NOMO-1 treated with DMSO at 0.1 percent for 48 hours (cell line): ENCODE results near the gene SGF29.
"Not testable (repeated sequence)": the region's sequence is repeated elsewhere in the genome, so short reads cannot be mapped to it uniquely, and the experiment has no call there.

Experiments
- DNase-seq: peaks from one replicate; lab custom pipeline; 2025; ENCODE audit not compliant: unreplicated experiment; lab: John Stamatoyannopoulos, UW

SGF29 gene

GRCh38 chr16:28553776-28554633 lies at the start of gene SGF29:
TSS of gene SGF29 (plus strand) at chr16:28553920. CDS start at chr16:28581070, 27,150 bp downstream.
- DNase-seq: peak; percentile 92

DNA sequence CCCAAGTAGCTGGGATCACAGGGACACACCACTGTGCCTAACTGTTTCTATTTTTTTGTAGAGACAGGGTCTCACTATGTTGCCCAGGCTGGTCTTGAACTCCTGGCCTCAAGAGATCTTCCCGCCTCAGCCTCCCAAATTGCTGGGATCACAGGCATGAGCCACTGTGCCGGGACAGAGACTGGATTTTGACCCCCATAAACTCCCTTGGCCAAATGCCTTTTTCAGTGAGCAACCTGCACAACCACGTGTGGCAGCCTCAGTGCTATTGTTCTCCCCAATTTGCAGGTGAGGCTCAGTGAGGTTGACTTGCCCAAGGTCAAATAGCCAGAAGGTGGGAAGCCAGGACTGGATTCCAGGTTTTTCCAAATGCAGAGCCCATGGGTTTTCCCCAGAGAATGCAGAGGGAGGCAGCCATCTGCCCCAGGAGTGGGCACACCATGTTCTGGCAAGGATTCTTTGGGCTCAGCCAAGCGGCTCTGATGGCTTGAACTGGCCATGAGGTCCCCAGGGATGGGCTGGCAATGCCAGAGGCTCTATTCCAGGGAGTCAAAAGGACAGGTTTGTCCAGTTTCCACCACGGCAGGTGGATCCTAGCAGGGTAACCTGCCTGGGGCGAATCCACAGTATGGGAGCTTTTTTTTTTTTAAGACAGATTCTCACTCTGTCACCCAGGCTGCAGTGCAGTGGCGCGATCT lies 48.9 kb upstream of the SGF29 start:
- DNase-seq: no peak

DNA sequence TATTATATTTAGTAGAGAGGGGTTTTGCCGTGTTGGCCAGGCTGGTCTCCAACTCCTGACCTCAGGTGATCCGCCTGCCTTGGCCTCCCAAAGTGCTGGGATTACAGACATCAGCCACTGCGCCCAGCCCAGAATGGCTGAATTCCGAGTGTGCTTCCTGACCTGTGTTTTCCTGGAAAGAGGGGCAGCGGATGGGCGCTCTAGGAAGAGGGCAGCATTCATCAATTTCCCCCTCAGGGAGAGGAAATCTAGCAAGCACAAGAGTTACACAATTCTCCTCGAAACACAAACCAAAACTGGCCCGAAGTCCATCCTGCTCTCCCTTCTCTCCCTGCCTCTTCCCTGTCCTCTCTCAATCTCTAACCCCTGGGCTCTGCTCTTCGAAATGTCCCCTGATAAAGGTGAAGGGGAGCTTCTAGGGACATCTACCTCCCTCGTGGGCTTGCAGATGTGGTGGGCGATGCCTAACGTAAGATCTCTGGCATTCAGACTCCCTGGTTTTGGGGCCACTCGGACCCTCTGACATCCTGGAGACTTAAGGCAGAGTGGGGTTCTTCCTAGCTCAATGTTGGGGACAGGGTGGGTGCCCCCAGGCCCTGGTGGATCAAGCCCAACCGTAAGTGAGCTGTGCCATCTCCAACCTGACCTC lies 48.1 kb upstream of the SGF29 start:
- no peak for DNase-seq

DNA sequence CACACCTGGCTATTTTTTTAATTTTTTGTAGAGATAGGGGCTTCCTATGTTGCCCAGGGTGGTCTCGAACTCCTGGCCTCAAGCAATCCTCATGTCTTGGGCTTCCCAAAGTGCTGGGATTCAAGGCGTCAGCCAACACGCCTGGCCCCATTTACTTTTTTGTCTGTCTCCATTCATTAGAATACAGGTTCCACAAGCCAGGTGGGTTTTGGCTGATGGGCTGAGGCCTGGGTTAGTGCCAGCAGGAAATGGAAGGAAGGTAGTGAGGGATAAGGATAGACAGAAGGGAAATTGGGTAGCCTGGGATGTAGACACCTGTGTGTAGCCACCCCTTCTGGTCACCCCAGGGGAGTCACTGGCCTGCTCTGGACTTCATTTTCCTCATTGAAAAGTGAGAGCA lies 42.7 kb upstream of the SGF29 start:
- DNase-seq: no peak

GRCh38 chr16:28511801-28512789 lies 41.6 kb upstream of the SGF29 start:
- no peak for DNase-seq

- DNase-seq: no peak
Measured at GRCh38 chr16:28513484-28514181, 40.1 kb upstream of the SGF29 start.

DNA sequence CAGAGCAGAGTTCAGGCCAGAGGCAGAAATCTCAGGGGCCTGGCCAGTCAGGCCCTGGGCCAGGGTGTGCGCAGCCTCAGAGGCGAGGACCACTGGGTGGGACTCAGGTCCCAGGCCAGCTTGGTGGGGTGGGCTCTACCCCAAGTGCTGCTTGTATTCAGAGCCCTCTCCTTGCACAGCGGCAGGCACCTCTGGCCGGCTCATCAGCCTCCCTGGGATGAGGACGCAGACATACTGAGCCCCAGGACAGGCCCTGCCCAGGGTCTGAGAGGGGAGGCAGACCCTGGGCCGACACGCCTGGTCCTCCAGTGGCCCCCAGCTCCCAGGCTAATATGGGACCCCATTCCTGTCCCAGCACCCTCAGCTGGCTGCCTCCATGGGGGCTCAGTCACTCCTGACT lies 39.5 kb upstream of the SGF29 start:
- DNase-seq: no peak

GRCh38 chr16:28520672-28521071 lies 33.0 kb upstream of the SGF29 start:
- DNase-seq: no peak

GRCh38 chr16:28521436-28521835 lies 32.3 kb upstream of the SGF29 start:
- no peak for DNase-seq

- DNase-seq: no peak
Measured at GRCh38 chr16:28522792-28523191, 30.9 kb upstream of the SGF29 start.

DNA sequence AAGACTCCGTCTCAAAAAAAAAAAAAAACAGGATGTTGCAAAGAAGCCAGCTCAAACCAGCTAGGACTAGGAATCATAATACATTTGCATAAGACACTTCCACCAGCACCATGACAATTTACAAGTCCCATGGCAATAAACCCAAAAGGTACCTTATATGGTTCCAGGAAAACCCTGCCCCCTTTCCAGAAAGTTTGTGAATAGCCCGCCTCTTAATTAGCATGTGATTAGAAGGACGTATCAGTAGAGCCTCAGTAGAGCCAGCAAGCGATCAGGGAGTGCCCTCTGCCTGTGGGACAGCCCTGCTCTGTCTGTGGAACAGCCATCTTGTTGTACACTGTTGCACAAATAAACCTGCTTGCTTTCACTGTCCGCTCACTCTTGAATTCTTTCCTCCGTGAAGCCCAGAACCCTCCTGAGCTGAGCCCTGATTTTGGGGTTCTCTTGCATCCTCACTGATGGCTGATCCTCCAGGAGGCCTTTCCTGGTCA lies 29.0 kb upstream of the SGF29 start:
- no peak for DNase-seq

GRCh38 chr16:28526201-28527099 lies 27.3 kb upstream of the SGF29 start:
- DNase-seq: no peak

- DNase-seq: not testable (repeated sequence)
Measured at GRCh38 chr16:28527100-28527785, 26.5 kb upstream of the SGF29 start.

DNA sequence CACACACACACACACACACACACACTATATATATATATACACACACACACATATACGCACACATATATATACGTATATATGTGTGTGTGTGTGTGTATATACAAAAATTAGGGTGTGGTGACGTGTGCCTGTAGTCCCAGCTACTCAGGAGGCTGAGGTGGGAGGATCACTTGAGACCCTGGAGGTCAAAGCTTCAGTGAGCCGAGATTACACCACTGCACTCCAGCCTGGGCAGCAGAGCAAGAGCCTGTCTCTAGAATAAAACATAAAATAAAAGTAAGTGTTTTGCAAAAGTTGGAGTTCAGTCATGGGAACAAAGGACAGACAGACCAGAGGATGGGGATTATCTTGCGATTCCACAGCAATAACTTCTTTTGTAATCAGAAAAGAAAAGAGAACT lies 25.7 kb upstream of the SGF29 start:
- no peak for DNase-seq

- DNase-seq: no peak
Measured at GRCh38 chr16:28528463-28528867, 25.3 kb upstream of the SGF29 start.

- no peak for DNase-seq
Measured at GRCh38 chr16:28529124-28529523, 24.6 kb upstream of the SGF29 start.

GRCh38 chr16:28531777-28532744 lies 21.7 kb upstream of the SGF29 start:
- DNase-seq: peak; percentile 23
